HG02981 (cell line): ENCODE measurements around the gene CCT6B.
"Not testable (repeated sequence)": the region's sequence is repeated elsewhere in the genome, so short reads cannot be mapped to it uniquely, and the experiment has no call there.

Experiments used
- ATAC-seq: cut with Tn5 transposase; IDR thresholded peaks from one replicate; pipeline ENCODE4 v1.9.1; 2021; ENCODE audit warnings: mild to moderate bottlenecking, moderate library complexity; ENCODE audit not compliant: unreplicated experiment

CCT6B gene

DNA sequence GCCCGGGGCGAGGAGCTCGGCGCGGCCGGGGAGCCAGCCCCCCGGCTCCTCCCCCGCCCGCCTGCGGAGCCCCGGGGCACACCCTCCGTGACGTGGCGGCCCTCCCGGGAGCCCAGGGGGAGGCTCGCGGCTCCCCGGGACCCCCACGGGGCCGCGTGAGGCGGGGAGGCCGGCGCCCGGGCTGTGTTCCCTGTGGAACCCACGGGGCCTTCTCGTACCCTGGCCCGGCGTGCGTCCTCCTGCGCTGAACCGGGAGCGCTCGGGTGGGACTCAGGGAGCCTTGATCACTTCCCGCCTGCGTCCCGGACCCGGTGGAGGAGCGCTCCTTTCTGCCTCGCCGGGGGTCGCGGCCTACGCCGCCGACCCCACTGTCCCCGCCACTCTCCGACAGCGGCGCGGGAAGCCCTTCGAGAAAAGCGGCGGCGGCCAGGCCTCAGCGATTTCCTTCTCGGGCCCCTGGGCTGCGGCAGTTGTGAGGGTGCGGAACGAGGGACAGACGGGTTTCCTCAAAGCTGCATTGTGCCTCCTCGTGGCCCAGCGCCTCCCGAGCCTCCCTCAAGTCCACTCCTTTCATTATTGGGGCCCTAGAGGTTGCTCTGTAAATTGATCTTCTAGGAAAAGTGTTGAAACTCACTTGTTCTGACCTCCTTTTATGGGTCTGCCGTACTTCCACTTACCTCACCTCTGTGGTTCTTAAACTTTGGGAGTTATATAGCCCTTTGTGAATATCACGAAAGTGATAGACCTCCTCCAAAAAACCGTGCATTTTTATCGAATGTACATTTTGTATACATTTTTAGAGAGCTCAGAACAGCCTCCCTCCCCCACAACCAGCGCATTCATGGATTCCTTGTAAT is 19.6 kb upstream of the CCT6B start:
- peak; percentile 78 for ATAC-seq

DNA sequence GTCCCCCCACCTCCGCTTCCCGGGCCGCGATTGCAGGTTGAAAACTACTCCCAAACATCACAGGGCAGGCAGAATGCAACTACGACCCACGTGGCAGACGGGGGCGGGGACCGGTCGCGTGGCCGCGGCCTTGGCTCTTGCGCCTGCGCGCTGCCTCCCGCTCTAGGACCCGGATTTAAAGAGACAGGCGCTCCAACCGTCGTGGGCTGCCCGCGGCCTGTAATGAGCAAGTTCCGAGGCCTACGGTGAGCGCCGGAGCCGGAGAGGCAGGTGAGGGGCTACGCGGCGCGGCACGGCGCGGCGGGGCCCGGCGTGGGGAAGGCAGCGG is 19.1 kb upstream of the CCT6B start, which contains the start of gene LIG3:
Gene LIG3, plus strand, starts transcription at position 160 of the 328 bp plus-strand sequence. CDS start 2,494 bp downstream, outside the sequence.
- peak; percentile 66 for ATAC-seq

DNA sequence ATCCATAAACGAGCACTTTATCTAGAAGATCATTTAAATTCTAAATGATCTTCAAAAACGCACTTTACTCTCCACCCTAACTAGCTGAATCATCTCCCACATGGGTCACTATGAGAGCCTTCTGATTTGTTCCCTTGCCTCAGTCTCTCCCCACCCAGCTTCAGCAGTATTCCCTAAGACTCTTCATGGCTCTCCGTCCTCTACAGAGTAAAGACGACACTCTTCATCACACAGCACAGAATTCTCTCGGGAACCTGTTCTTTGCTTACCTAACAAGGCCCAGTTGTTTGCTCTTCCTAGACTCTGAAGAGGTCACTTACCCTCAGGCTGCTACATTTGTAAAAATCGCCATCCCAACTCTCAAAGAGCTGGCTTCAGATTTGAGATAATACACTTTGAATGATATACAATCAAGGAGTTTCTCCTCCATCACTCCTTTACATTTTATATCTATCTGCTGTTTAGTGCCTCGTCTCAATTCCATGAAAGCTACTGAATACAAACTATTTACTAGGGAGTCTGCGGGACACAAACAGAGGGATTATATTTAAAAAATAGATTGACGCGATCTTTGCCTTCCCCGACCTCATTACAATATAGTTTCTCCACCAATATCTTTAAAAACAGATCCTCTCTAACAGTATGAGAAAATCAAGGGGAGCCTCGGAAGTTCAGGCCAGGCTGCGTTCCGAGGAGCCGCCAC is 18.5 kb upstream of the CCT6B start:
- ATAC-seq: no peak

DNA sequence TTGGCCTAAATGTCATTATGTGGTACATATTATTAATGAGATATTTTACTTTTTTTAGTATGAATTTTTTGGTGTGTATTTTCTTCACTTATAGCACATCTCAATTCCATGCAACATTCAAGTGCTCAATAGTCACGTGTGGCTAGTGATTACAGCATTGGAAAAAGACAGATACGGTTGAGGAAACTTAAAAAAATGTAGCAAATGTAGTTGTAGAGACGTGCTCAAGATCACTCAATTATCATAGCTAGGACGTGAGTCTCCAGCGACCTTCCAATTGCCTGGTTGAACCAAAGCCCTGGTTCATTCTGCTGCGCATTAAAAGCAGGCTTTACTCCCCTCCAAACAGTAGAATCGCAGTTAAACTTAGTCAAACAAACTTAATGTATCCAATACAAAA is 17.9 kb upstream of the CCT6B start:
- no peak for ATAC-seq

DNA sequence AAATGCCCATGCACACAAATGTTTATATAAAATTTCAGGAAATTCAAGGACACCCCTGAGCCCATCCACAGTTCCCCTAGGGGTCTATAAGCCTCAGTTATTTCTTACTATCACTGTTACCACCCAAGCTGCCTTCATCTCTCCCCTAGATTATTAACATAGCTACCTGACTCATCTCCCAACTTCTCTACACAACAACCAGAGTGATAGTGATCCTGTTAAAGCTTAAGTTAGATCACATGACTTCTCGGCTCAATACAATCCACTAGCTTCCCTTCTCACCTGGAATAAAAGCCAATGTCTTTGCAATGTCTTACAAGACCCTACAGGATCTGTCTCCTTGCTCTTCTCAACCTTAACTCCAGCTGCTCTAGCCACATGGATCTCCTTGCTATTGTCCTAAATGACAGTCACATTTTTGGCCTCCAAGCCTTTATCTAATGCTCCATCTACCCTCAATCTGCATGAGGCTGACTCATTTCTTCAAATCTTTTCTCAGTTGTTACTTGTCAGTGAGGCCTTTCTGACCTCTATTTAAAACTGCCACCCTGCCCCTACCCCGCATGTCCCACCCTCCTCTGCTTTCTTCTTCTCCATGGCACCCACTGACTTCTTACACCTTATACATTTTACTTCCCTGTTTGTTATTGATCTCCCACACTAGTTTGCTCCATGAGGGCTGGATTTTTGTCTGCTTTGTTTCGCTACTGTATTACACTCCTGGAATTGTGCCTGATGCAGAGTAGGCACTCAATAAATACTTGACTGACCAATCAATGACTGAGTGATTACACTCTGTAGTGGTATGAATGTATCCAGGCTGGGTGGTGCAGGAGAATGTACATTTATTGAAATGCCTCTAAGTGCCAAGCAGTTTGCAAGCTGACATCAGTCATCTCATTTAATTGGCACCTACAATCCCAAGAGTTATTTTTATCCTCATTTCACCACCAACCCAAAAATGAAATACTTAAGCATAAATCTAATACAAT is 13.8 kb upstream of the CCT6B start:
- ATAC-seq: no peak

DNA sequence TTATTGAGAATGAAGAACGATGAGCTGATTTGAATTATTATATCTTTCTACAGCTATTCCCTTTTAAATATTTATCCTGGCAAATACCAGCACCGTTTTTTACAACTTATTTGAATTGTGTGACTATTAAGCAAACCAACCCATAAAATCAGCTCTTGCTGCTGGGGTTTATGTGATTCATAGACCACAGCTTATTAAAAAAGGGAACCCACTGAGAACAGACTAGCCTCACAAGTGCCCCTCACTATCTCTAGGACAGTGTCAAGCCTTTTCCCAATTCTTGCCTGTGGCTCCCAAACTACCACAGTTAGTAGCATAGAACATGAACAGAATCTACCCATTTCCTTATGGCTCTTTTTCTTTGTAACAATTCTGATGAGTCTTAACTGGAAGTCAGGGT is 12.9 kb upstream of the CCT6B start:
- ATAC-seq: no peak

DNA sequence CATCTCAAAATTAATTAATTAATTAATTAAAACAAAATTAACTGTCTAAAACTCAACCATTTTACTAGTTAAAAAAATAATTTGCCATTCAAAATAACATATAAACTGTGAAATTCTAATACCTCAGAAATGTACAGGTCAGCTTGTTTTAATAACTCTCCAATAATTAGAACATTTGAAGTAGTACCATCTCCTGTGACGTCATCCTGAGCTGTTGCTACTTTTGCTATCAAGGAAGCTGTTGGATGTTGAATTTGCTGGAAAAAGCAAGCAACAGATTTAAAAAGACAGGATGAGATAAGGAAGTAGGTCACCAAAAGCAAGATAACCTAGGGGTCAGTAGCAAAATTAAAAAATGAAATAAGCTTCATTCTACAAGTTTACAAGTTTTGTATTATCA is 2.8 kb downstream of the CCT6B start:
- ATAC-seq: no peak

DNA sequence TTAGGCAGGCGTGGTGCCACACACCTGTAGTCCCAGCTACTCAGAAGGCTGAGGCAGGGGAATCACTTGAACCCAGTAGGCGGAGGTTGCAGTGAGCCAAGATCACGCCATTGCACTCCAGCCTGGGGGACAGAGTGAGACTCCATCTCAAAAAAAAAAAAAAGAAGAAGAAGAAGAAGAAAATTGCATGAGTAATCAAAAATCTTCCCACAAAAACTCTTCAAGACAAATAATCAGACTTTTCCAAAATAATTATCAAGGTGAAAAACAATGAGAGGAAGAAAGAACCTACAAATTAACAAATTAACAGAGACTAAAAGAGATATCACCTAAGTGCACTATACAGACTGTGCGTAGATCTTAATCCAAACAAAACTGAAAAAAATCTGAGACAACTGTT is 10.5 kb downstream of the CCT6B start:
- not testable (repeated sequence) for ATAC-seq

DNA sequence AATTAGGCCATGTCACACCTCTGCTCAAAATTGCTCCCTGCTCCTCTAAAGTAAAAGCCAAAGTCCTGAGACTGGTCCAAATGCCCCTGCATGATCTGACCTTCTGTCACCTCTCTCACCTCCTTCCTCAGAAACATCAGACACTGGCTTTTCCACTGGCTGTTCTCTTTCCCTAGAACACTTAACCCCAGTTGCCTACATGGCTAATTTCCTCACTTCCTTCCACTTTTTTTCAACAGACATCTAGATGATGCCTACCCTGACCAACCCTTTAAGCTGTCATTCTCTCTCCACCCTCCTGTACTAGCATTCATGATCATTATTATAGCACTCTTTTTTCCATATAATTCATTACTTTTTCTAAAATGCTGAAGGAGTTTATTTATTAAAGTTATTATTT is 31.0 kb downstream of the CCT6B start:
- no peak for ATAC-seq

DNA sequence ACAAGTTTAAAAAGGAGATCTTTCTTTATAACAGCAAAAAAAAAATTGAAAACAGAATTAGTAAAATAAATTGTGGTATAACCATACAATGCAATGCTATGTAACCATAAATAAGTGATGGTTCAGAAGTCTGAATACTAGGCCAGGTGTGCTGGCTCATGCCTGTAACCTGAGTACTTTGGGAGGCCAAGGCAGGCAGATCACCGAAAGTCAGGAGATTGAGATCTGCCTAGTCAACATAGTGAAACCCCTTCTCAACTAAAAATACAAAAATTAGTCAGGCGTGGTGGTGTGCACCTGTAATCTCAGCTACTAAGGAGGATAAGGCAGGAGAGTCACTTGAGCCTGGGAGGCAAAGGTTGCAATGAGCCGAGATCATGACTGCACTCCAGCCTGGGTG is 34.6 kb downstream of the CCT6B start:
- no peak for ATAC-seq

DNA sequence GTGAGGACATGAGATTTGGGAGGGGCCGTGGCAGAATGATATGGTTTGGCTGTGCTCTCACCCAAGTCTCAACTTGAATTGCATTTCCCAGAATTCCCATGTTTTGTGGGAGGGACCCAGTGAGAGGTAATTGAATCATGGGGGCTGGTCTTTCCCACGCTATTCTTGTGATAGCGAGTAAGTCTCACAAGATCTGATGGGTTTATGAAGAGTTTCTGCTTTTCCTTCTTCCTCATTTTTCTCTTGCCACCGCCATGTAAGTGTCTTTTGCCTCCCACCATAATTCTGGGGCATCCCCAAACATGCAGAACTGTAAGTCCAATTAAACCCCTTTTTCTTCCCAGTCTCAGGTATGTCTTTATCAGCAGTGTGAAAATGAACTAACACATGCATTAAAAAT is 40.6 kb downstream of the CCT6B start:
- no peak for ATAC-seq

DNA sequence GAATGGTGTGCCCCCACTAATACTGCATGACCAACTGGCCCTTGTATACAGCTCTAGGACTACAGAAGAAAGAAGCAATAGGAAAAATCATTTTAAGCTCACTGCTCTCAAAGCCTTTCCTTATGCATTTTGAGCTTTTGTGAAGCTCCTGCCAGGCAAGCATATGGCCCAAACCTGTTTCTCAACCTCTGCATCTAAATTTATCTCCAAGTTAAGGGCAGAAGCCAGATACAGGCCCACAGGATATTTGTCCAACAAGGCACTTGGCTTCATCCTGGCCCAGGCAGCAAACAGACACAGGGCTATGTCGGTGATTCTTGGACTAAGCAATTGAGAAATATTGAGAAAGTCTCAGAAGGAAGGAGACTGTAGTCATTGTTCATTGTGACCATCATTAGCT is 43.9 kb downstream of the CCT6B start:
- ATAC-seq: no peak

DNA sequence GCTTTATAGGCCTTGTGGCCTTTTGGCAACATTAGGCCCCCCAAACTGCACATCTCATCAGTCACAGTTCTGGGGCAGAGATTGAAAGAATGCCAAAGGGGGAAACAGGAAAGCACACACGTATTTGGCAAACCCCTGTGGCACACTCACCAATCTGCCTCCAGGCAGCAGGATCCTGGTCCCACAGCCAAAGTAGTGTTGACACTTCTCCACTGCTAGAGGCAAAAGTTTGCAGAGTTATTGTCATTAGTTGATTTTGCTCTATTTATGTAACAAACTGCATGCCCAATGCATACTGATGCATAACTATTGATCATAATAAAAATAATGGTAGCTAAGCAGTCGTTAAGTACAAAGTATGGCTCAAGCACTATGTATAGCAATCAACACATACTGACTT is 45.1 kb downstream of the CCT6B start:
- ATAC-seq: no peak

DNA sequence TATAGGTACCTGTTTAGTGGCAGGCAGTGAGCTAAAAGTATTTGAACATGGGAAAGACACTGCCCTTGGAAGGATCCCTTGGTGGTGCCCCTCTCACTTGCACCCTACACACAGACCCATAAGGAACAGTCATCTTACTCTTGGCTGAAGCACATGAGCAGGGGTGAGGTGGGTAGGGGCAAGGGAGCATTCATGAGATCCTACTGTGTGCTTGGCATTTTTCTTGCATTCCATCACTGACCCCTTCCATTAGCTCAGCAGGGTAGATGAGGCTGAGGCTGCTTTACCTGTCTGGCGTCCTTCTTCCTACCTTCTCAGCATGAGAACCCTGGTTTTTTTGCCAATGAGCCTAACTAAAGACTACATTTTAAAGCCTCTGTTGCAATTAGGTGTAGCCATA is 48.3 kb downstream of the CCT6B start:
- no peak for ATAC-seq

DNA sequence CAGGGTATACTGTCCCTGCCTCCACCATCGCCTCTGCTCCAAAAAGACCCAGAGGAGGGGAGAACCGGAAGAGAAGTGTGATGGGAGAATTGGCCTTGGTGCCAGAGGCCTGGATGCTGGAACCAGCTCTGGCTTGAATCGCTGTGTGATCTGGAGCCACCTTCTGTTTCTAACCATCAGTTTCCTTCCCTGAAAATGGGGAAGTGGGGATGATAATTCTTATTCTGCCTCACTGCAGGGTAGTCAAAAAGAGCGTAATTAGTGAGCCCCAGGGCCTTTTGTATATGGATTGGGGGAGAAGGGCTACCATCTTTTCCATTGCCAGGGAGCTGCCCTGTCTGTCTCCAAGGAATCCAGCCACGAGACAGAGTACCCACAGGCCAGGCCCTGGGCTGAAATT is 52.2 kb downstream of the CCT6B start:
- no peak for ATAC-seq

DNA sequence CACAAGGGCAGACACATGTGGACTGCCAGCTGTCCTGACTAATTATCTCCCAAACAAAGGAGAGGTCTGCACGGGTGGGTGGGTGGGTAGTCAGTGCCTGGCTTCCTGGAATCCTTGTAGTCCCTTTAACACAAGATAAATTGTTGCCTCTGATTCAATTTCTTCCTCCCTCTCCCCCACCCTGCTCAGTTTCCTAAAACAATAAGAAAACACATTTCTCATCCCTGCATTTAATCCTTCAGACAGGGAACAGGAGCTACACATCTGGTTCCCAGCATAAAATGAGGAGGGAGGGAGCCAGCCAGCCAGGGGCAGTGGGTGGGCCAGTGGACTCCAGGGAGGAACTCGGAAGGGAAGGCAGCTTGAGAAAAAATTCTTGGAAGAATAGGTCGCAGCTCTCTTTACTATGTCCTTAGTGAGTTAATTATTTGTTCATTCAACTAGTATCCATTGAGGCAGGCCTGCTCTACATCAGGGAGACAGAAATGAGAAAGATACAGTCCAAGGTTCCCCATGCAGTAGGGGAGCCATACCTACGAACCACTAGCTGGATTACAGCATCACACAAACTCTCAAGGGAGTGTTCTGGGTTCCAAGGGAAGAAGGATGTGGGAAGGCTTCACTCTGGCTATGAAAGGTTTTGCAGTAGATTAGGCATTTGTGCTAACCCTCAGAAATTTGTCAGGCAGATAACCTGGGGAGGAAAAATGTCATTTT is 58.3 kb downstream of the CCT6B start:
- no peak for ATAC-seq

DNA sequence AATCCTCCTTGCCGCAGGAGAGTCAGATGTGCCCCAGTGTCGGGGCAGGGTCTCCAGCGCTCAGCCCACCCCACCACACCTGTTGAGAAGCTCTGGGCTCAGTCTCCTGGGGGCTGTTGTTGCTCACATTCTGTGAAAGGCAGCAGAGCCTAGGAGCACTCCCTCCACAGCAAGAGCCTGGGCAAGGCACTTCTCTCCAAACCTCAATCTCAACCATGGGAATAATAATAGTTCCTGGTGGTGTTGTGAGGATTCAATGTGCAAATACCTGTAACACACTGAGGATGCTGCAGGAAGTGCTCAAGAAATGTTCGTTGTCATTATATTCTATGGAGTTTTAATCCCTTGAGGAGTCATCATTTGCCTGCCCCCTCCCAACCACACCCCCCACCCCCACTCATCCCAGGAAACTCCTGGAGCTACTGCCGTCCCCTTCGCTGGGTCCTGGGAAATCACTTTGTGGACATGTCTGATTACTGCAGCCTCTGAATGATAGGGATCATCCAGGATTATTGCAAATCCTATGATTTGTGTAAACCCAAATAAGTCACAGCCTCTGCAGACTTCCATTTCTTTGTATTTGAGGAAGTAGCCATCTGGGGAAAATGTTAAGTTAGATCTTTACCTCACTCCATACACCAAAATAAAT is 61.5 kb downstream of the CCT6B start:
- no peak for ATAC-seq

DNA sequence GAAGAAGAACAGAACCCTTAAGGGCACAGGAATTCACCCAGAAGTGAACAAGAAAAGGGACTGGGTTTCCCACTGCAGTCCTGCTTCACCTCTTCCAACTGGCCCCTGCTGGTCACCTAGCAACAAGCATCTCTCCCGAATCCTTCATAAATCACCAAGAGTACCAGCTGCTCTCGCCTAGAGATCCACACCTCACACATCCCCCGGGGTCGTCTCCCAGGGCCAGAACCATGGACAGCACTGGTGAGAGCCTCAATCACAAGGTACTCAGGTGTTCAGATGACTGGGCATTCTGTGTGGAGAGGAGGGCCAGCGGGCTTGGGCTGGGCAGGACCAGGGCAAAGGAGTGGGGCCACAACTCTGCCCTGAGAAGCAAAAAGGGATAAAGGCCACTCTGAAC is 65.9 kb downstream of the CCT6B start:
- no peak for ATAC-seq

DNA sequence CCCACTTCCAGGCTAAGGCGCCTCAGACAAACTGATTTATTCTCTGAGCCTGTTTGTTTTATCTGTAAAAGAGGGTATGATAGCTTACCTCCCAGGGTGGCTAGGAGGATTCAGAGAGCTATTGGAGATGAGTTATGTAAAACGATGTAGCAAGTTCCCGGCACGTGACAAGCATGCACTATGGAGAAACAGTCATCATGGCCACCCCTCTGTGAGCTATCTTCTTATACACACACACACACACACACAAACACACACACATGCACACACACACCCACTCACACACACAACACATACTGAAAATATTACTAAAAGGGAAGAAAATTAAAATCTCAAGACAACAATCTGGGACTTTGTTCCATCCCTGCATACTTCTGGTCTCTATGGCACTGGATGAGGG is 66.3 kb downstream of the CCT6B start:
- no peak for ATAC-seq
